SH-SY5Y (cell line): Measurements from ENCODE around the gene C3orf62.

ENCODE experiments used
- GATA2 ChIP-seq: IDR thresholded peaks from 2 replicates; pipeline ENCODE4 v1.6.1; 2011; ENCODE audit warnings: mild to moderate bottlenecking, low read depth, low read length
- GATA3 ChIP-seq: IDR thresholded peaks from 2 replicates; pipeline ENCODE4 v1.6.1; 2011; ENCODE audit warnings: low read depth, mild to moderate bottlenecking, low read length, moderate library complexity

GRCh38 chr3:49283997-49284396 lies 7.0 kb upstream of the C3orf62 start:
- TF ChIP-seq GATA2 (no peak), GATA3 (no peak)
